Lower leg skin (tissue), 4 donors: ENCODE data around the gene CWC27. TPM values are rescaled to one million over a fixed set of nuclear protein-coding genes. Genes with fewer than 3 reads are reported as not detected.
A peak's percentile ranks its signal among the peaks of the same experiment; 100 is the strongest.

Experiments
- DNase-seq, 2 donors: peaks; one replicate each; pipeline ENCODE4 v3.0.0-alpha.2; 2019; ENCODE audit warnings: low spot score in 2 of 2
- H3K4me3 ChIP-seq: fragments of 200-600 bp; sonication (generic); 2 replicates; pipeline ENCODE4 v1.5.1; 2017; ENCODE audit warnings: mild to moderate bottlenecking, low read depth; ENCODE audit not compliant: poor library complexity, severe bottlenecking
- POLR2A ChIP-seq, 2 donors: fragments of 450-650 bp; IDR thresholded peaks; one replicate each; pipeline ENCODE4 v1.6.1; 2016 to 2017; ENCODE audit warnings: antibody characterized with exemption in 2 of 2, mild to moderate bottlenecking in 1 of 2, moderate library complexity in 1 of 2
- WGBS, 2 donors: methylation state at CpG; one replicate each; pipeline ENCODE4 v1.1.5; 2018; 5-methylcytosine and 5-hydroxymethylcytosine counted together
- intact Hi-C: fragments of 100-400 bp; cut with DNase I; formaldehyde crosslinking; loops from one replicate; pipeline ENCODE4 v1.15.0; 2023; ENCODE audit warnings: low total_unique reads
- total RNA-seq, 4 donors: library from RNA; depleted of rRNA; stranded (reverse); fragments of >200 nt; gene quantifications; one replicate each; pipeline ENCODE4 v1.1.0, GENCODE V29; 2016
- TF ChIP-seq, protein P1 (sequence below), 3 donors: fragments of 450-650 bp; IDR thresholded peaks; one replicate each; pipeline ENCODE4 v1.5.1; 2016; ENCODE audit warnings: antibody characterized with exemption in 3 of 3, mild to moderate bottlenecking in 3 of 3, moderate library complexity in 2 of 3

Gene CWC27
- total RNA-seq, 4 donors from 2014 or later, result 10.3 to 17.8 (median 13.7) TPM

DNA sequence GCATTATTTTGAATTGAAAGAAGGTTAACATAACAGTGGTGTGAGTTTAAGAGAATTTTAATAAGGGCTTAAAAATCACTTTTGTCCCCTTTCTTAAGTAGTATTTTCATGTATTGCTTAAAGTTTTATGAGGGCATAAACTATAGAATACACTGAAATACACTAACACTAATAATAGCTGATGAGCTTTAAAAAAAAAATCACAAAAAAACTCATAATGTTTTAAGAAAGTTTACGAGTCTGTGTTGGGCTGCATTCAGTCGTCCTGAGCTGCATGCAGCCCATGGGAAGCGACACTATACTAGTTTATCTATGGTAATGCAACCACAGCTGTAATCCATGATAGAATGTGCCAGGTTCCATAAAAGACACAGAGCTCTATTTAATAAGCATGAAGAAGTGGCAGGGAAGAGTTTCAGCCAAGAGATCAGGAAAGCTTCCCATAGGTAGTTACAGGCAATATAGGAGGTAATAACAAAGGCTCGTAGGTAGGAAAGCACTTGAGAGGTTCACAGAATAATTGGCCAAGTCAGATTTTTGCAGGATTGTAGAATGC, 4.7 kb upstream of the CWC27 start:
- WGBS, 2 donors, result 83 to 90% methylated on average over 4 of the region's 4 CpGs
- intact Hi-C loops, result no loop called here
- TF ChIP-seq POLR2A (IDR thresholded peaks at IDR 0.05), result no peak
- TF ChIP-seq, protein P1, sequence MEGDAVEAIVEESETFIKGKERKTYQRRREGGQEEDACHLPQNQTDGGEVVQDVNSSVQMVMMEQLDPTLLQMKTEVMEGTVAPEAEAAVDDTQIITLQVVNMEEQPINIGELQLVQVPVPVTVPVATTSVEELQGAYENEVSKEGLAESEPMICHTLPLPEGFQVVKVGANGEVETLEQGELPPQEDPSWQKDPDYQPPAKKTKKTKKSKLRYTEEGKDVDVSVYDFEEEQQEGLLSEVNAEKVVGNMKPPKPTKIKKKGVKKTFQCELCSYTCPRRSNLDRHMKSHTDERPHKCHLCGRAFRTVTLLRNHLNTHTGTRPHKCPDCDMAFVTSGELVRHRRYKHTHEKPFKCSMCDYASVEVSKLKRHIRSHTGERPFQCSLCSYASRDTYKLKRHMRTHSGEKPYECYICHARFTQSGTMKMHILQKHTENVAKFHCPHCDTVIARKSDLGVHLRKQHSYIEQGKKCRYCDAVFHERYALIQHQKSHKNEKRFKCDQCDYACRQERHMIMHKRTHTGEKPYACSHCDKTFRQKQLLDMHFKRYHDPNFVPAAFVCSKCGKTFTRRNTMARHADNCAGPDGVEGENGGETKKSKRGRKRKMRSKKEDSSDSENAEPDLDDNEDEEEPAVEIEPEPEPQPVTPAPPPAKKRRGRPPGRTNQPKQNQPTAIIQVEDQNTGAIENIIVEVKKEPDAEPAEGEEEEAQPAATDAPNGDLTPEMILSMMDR (IDR thresholded peaks at IDR 0.05), result no peak
- DNase-seq, result no peak
- no peak overlapping the region for H3K4me3 ChIP-seq

DNA sequence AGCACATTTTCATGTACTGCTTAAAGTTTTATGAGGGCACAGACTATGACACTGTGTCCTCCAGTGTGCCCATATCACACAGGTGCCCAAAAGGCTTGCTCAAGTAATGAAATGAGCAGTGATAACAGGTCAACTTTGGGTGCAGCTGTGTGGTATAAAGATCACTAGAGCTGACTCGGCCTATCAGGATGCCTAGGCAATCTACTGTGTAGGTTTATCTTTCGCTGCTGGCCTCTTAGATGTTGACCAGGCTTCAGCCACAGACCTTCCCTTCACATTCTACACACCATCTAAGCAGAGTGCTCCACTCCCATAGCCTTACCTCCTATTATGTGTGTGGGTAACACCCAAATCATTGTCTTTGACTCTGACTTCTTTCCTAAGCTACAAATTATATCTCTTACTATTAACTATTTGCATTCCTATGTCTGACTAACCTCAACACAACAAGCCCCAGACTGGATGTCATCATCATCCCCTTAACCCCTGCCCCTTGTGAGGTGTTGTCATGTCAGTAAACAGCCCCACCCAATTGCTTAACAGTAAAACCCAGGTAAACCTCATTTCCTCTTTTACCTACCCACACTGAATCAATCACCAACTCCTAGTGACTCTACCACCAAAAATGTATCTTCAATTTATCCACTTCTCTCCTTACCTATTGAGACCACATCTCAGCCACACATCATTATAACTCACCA, 2.8 kb upstream of the CWC27 start:
- TF ChIP-seq, protein P1 (IDR thresholded peaks at IDR 0.05), result no peak
- no peak for TF ChIP-seq POLR2A (IDR thresholded peaks at IDR 0.05)
- DNase-seq, result no peak
- intact Hi-C loops, result no loop called here
- WGBS, 2 donors, result 96% methylated on average over 2 of the region's 2 CpGs
- no peak overlapping the region for H3K4me3 ChIP-seq

DNA sequence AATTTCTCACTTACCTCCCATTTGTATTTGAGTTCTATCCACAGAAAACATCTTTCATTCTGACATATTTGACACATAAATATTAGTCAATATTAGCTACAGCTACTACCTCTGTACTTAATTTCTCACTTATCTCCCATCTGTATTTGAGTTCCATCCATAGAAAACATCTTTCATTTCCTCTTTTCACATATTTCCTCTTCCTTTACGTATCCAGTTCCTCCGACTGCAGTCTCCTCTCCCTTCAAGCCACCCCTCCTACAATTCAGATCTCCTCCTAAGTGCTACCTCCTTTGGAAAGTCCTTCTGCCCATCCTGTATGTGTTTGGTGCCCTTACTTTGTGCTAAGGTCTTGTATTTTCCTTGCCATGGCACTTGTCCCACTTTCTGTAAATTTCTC, 1.8 kb upstream of the CWC27 start:
- 62 to 79% methylated on average over 2 of the region's 2 CpGs for WGBS, 2 donors
- DNase-seq, result no peak
- no peak overlapping the region for H3K4me3 ChIP-seq
- intact Hi-C loops, result no loop called here
- TF ChIP-seq, protein P1 (IDR thresholded peaks at IDR 0.05), result no peak
- TF ChIP-seq POLR2A (IDR thresholded peaks at IDR 0.05), result no peak

DNA sequence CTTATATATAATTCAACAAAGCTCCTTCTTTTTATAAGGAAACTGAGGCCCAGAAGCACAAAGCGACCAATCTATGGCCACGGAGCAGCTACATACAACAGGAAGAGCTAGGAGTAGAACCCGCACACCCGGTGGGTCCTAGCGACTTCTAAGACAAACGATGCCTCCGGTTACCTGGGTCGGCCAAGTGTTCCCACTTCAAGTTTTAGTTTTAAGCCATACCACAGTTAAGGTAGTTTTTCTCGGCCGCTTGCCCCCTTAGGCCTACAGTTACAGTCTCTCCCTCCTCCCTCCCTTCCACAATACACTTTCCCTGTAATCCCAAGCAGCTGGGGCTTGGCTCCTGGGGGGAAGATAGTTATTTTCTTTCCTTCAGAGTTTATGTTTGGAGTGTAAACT, 772 bp upstream of the CWC27 start:
- DNase-seq, result no peak
- intact Hi-C loops, result no loop called here
- TF ChIP-seq, protein P1 (IDR thresholded peaks at IDR 0.05), result no peak
- no peak for TF ChIP-seq POLR2A (IDR thresholded peaks at IDR 0.05)
- peak overlapping the region; percentile 71 for H3K4me3 ChIP-seq
- 0% methylated on average over 10 of the region's 10 CpGs for WGBS, 2 donors

DNA sequence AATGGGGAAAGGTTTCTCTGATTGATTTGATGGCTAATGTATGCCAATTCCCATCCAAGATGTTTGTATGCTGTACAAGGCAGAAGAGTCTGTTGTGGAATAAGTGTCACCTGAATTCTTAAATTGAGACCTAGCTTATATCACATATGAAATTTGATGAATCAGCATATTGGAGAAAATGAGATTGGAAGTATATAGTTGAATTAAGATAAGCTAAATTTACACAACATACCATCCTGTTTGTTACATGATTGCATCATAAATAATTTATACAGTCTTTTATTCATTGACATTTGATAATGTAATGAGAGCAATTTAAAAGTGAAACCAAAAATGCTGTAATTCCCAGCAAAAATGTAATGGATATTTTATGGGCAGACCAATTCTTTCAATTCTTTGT, 1.1 kb downstream of the CWC27 start:
- no peak for TF ChIP-seq POLR2A (IDR thresholded peaks at IDR 0.05)
- TF ChIP-seq, protein P1 (IDR thresholded peaks at IDR 0.05), result no peak
- no peak overlapping the region for H3K4me3 ChIP-seq
- intact Hi-C loops, result no loop called here
- no peak for DNase-seq

DNA sequence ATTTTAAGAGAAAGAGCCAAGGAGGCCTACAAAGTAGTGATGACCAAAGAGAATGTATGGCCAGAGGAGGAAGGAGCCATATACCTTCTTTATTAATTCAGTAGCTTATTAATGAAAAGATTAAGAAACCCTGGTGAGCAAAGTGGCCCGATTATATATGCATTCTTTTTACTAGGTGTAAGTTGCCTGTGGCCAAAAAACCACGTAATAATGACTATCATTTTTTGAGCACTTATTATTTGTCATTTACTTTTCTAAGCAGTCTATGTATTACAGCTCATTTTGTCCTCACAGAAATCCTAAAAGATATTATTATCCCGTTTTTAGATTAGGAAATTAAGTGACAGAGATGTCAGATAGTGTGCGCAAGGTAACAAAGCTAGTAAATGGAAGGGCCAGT, 3.0 kb downstream of the CWC27 start:
- 74% methylated on average over 4 of the region's 4 CpGs for WGBS, 2 donors
- no peak for TF ChIP-seq POLR2A (IDR thresholded peaks at IDR 0.05)
- TF ChIP-seq, protein P1 (IDR thresholded peaks at IDR 0.05), result no peak
- intact Hi-C loops, result no loop called here
- DNase-seq, result no peak
- H3K4me3 ChIP-seq, result no peak overlapping the region
